Endodermal cell (in vitro differentiated cells): Measurements from ENCODE around the gene SLC34A1. TPM values are rescaled to one million over a fixed set of nuclear protein-coding genes. Genes with fewer than 3 reads are reported as not detected.

ENCODE experiments used
- DNase-seq: peaks from one replicate; pipeline ENCODE4 v3.0.0-alpha.2; 2017
- H3K27ac ChIP-seq: 2 replicates; pipeline ENCODE4 v1.5.1; 2013; ENCODE audit warnings: mild to moderate bottlenecking, low read depth, low read length, moderate library complexity
- H3K27me3 ChIP-seq: 2 replicates; pipeline ENCODE4 v1.6.1; 2013; ENCODE audit warnings: mild to moderate bottlenecking, low read length, moderate library complexity; ENCODE audit not compliant: insufficient read depth, control insufficient read depth, poor library complexity, severe bottlenecking
- H3K36me3 ChIP-seq: 2 replicates; pipeline ENCODE4 v1.7.0; 2013; ENCODE audit warnings: mild to moderate bottlenecking, low read length, moderate library complexity; ENCODE audit not compliant: control insufficient read depth, insufficient read depth
- H3K4me1 ChIP-seq: one replicate; pipeline ENCODE4 v1.7.0; 2013; ENCODE audit warnings: low read length; ENCODE audit not compliant: control insufficient read depth, insufficient read depth
- H3K4me3 ChIP-seq: 2 replicates; pipeline ENCODE4 v1.5.1; 2013; ENCODE audit warnings: mild to moderate bottlenecking, low read length, moderate library complexity
- H3K9ac ChIP-seq: 2 replicates; pipeline ENCODE4 v1.6.1; 2013; ENCODE audit warnings: mild to moderate bottlenecking, low read length, moderate library complexity; ENCODE audit not compliant: poor library complexity, severe bottlenecking; ENCODE audit errors: extremely low read depth
- H3K9me3 ChIP-seq: 2 replicates; pipeline ENCODE4 v1.6.1; 2013; ENCODE audit warnings: mild to moderate bottlenecking, low read length, moderate library complexity; ENCODE audit not compliant: control insufficient read depth
- H3K27ac Mint-ChIP-seq: 2 replicates; pipeline ENCODE4 v1.8.0; 2020; ENCODE audit warnings: mixed read lengths
- H3K27me3 Mint-ChIP-seq: 2 replicates; pipeline ENCODE4 v1.8.0; 2021; ENCODE audit warnings: mild to moderate bottlenecking, mixed read lengths; ENCODE audit not compliant: insufficient read depth
- H3K36me3 Mint-ChIP-seq: 2 replicates; pipeline ENCODE4 v1.8.0; 2020; ENCODE audit warnings: low read depth, mixed read lengths
- H3K4me1 Mint-ChIP-seq: 2 replicates; pipeline ENCODE4 v1.8.0; 2020; ENCODE audit warnings: mixed read lengths
- H3K4me3 Mint-ChIP-seq: 2 replicates; pipeline ENCODE4 v1.8.0; 2020; ENCODE audit warnings: mild to moderate bottlenecking, moderate library complexity, mixed read lengths
- H3K9me3 Mint-ChIP-seq: 2 replicates; pipeline ENCODE4 v1.8.0; 2020; ENCODE audit warnings: mild to moderate bottlenecking, mixed read lengths
- CTCF ChIP-seq: fragments of 200-600 bp; sonication (generic); conservative IDR thresholded peaks from 2 replicates; pipeline ENCODE4 v1.5.0; 2021; ENCODE audit warnings: antibody characterized with exemption, mild to moderate bottlenecking
- WGBS, 2 experiments: methylation state at CpG; one replicate each; pipeline versions ENCODE4 v1.1.5 to v1.1.7; 2013; ENCODE audit warnings: missing lambda C conversion rate in 2 of 2, mixed read lengths in 1 of 2; ENCODE audit not compliant: insufficient coverage in 1 of 2, insufficient read length in 1 of 2; 5-methylcytosine and 5-hydroxymethylcytosine counted together
- total RNA-seq, 2 donors: library from RNA; stranded (reverse); fragmentation: NEBNext Ultra II Directional in 1 of 2; extraction: Animal tissue kit (Norgen Biotek cat#: 25700) in 1 of 2; gene quantifications; 2 replicates in 1 of 2; 3 replicates in 1 of 2; pipeline ENCODE4 v1.2.1, GENCODE V29; 2021

Gene SLC34A1
- total RNA-seq, 2 donors from 2014 or later: not detected

GRCh38 chr5:177371120-177372033, 12.9 kb upstream of the SLC34A1 start:
- TF ChIP-seq CTCF: no peak
- Histone ChIP-seq H3K9me3 (no peaks in the 10 kb centered on the region), H3K9ac (peak overlapping the region; percentile 30), H3K4me3 (peak overlapping the region; percentile 84), H3K27me3 (no peaks in the 10 kb centered on the region), H3K36me3 (no peaks in the 10 kb centered on the region), H3K27ac (no peak overlapping the region), H3K4me1 (no peaks in the 10 kb centered on the region)
- no peak for DNase-seq
- H3K36me3 Mint-ChIP-seq: no peaks in the 10 kb centered on the region
- peaks cover 21% of the 10 kb centered on the region for H3K27me3 Mint-ChIP-seq
- no peaks in the 10 kb centered on the region for H3K9me3 Mint-ChIP-seq
- 51 to 60% methylated on average over 14 to 25 of the region's 26 CpGs for WGBS, 2 experiments
- H3K27ac Mint-ChIP-seq: peak overlapping the region; percentile 64
- H3K4me1 Mint-ChIP-seq: peaks cover 16% of the 10 kb centered on the region
- H3K4me3 Mint-ChIP-seq: peak overlapping the region; percentile 69

DNA sequence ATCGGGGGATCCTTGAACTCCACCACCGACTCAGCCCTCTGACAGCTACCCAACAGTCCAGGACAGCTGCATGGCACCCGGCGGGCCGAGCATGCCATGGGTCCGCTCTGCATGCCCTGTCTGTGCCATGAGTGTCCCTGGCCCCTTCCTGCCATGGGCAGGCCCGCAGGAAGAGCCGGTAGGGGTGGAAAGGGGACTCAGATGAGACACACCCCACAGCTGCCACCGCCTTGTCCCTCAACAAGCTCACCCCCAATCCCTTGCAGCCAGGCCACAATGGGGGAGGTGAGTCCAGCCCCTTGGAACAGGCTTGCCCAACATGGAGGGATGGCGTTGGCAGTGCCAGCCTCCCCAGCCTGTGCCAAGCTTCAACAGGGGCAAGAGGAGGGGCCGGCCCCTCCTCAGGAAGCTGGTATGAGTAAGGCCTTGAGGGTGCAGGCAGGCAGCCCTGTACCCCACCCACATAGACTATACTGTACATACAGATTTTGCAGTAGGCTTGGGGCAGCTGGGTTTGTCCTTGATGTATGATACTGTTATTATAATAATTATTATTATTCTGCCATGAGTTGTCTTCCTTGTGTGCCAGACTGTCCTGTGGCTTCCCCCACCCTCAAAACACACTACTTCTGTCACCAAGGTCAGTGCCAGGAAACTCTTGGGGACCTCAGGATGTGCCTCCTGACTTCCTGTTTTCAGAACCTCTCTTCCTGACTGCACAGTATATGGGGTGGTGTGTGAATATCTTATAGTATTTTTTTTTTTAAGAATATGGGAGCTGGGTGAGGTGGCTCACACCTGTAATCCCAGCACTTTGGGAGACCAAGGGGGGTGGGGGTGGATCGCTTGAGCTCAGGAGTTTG, 12.0 kb upstream of the SLC34A1 start:
- TF ChIP-seq CTCF: no peak
- H3K36me3 Mint-ChIP-seq: no peaks in the 10 kb centered on the region
- H3K27me3 ChIP-seq: no peaks in the 10 kb centered on the region
- peak; percentile 43 for DNase-seq
- no peak overlapping the region for H3K27ac ChIP-seq
- no peaks in the 10 kb centered on the region for H3K9me3 ChIP-seq
- WGBS, 2 experiments: 93 to 94% methylated on average over 8 to 12 of the region's 12 CpGs
- H3K27me3 Mint-ChIP-seq: peaks cover 16% of the 10 kb centered on the region
- H3K4me3 ChIP-seq: no peak overlapping the region
- no peaks in the 10 kb centered on the region for H3K36me3 ChIP-seq
- H3K27ac Mint-ChIP-seq: no peak overlapping the region
- peaks cover 13% of the 10 kb centered on the region for H3K4me1 Mint-ChIP-seq
- no peak overlapping the region for H3K9ac ChIP-seq
- H3K4me3 Mint-ChIP-seq: peak overlapping the region; percentile 69
- no peaks in the 10 kb centered on the region for H3K9me3 Mint-ChIP-seq
- H3K4me1 ChIP-seq: no peaks in the 10 kb centered on the region

GRCh38 chr5:177372910-177373309, 11.3 kb upstream of the SLC34A1 start:
- Mint-ChIP-seq H3K4me1 (peaks cover 13% of the 10 kb centered on the region), H3K4me3 (no peak overlapping the region), H3K27ac (no peak overlapping the region), H3K27me3 (peaks cover 12% of the 10 kb centered on the region), H3K9me3 (no peaks in the 10 kb centered on the region), H3K36me3 (no peaks in the 10 kb centered on the region)
- Histone ChIP-seq H3K27me3 (no peaks in the 10 kb centered on the region), H3K36me3 (no peaks in the 10 kb centered on the region), H3K4me1 (no peaks in the 10 kb centered on the region), H3K27ac (no peak overlapping the region), H3K4me3 (no peak overlapping the region), H3K9me3 (no peaks in the 10 kb centered on the region), H3K9ac (no peak overlapping the region)
- 80 to 88% methylated on average over 1 to 6 of the region's 6 CpGs for WGBS, 2 experiments
- no peak for TF ChIP-seq CTCF
- DNase-seq: no peak
